ENCODE results near the gene DLG2.
A peak's percentile ranks its signal among the peaks of the same experiment; 100 is the strongest.

The DLG2 gene

DNA sequence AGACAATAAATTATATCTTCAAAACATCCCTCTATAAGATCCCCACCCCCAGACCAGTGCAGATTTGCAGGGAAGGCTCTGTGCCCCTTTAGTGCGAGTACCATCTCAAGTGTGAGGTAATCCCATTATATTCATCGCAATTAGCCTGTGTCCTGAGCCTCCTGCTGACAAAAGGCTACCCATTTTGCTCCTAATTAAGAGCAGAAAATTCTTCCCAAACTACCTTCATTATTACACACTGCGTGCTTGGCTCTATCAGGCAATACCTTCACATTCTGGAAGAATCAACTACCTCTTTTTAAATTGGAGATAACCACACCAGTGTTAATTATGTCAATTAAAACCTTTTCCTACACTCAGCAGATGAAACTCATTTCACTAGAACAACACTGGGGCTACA, 1207.5 kb downstream of the DLG2 start:
- DNase-seq = peak; percentile 43

DNA sequence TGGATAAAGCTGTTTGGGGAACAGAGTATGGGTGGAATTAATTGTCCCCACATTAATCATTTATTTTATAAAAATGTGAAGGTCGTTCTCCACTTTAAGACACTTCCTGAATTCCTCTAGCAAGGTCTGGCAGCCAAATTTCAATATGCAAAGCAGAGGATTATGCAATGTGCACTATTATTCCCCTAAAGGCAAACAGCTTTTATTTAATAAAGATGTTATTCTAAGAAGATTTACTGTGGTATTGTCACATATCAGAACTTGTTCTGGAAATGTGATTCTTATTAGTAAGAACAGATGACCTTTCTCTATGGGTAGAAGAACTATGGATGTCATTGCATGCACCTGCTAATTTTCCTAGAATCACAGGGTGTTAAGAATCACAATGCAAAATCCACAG, 1212.2 kb downstream of the DLG2 start:
- DNase-seq = no peak

DNA sequence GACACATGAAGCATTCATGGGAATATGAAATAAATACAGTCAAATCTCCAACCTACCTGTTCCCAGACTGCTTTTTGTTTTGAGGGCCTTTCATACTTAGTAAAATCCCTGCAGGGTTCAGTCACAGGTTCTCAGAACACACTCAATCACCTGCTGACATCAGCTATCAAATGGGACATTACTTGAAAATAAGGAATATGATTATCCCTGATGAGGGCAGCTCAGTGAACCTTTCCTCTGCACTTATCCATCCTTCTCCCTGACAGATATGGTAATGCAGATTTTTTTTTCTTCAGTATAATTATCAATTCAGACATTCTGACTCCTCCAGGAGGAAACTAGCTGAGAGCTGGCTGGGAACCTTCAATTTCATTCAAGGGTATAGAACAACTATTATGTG, 1213.6 kb downstream of the DLG2 start:
- no peak for DNase-seq

DNA sequence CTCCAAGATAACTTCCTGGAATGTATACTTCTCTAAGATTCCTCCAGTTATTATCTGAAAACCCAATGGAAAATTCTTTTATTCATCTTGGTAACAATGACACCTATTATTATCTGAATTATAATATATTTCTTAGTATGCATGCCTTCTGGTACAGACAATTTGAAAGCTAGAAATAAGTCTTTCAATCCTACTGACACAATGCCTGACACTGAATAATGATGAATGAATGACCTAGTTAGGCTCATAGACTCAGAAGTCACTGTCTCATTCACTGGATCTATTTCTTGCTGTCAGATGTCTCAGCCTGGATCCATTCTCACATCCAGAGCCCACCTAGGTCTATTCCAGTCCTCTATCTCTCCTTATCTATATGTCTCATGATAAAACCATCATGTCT, 1214.3 kb downstream of the DLG2 start:
- no peak for DNase-seq

DNA sequence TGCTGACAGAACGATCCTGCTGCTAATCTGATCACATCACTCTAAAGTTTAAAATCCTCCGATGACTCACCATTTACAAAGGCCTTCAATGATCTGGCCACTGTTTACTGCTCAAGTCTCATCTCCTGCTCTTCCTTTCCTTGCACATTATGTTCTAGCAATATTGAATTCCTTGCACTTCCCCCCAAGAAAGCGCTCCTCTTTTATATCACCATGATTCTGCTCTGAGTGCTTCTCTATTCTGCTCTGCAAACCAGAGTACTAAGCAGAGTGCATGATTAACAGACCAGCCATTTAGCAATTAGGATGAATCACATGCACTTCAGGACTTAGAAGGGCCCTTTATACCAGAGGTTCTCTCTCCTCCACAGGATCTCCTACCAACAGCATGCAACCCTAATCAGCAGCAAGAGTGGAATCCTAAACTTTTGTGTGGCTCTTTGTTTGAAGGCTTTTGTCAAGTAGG, 1218.2 kb downstream of the DLG2 start:
- no peak for DNase-seq

DNA sequence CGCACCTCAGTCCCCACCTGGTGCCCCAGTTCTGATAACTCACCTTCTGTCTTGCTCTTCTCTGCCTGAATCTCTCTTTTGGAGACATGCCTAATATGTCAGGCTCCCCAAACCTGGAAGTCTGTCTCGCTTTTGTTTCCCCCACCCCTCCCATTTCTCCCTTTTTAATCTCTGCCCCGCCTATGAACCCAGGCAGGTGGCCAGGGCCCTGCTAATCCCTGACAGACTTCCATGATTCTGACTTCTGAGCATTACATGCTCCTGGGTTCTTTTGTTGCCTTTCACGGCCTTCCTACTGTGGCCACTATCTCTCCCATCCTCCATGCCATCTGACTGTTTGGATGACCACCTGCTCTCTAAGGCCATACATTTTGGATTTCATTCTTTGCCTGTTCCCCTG, 1220.1 kb downstream of the DLG2 start:
- no peak for DNase-seq

DNA sequence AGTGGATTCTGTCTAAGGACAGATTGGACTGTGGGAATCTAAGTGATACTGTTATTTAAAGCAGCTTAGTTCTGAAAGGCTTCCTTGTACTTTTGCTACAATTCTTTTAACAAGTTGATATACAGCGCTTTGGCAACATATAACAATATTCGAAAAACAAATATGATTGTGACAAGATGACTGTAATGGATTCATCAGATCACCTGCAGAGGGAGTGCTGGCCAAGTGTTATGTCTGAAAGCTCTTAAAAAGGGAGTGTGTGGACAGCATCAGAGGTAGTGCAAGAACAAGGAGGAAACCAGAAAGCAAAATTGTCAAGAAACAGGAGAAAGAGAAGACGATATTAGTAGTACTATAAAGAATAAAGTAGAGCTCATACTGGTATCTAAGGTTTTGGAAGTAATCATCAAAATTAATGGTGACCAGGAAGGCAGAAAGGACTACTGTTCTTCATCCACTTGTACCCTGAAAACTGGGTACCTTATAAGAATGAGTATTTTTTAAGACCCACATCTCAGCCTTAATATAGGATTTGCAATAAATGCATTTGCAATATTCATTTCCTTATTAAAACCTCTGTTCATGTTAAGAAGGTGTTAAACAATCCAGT, 1229.0 kb downstream of the DLG2 start:
- peak; percentile 40 for DNase-seq

DNA sequence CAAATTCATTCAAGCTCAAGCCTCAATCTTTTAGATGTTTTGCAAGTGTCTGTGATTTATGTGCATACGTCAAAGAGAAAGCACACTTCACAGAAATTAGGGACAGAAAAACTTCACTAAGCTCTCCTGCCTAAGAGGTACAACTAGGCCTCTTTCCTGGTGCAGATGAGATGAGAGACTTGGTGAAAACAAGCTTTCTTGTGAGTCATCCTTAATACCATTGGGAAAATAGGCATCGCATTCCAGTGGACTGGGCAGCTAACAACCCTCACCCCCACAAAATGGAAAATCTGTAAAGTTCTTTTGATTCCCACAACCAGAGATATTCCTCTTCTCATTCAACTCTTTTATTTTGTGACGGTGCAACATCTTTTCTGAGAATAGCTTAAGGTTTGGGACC, 1230.6 kb downstream of the DLG2 start:
- DNase-seq = no peak

DNA sequence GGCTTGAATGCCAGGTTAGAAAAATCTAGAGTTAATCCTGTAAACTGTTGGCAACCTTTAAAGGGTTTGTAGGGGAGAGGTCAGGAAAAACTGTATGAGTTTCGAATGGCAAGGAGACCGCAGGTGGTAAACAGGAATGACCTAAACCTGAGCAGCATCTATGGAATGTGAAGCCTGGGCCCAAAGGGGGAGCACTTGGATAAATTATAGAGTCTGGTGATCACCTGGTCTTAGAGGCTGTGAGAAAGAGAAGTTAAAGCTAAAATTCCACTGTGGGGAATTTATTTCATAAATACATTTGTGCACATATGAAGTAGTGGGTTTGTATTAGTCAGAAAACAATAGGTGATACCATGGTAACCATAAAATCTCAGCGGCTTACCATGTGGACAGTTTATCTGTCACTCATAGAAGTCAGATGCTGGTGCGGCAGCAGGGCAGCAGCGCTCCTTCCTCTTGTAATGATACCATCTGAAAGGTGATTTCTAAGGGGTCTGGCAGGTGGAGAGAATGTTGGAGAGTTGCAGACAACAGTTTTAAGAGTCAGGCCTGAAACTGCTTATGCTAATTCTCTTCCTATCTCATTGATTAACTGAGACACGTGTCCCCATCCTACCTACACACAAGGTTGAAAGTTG, 1236.6 kb downstream of the DLG2 start:
- DNase-seq = no peak

DNA sequence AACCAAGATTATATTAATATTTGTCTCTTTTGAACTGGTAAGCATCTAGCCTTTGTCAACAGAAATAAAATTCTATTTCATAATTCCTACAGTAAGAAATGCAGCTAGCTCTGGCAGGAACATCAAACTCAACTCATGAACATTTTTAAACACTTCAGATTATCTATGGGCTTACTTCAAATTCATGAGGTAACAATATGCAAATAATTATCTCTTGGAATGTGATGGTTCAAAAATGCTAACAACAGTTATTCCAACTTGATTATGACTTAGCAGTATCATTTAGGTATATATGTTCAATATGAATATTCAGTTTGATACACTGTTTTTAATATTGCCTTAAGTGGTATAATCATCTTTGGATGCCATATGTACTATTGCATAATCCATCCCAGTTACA, 1237.4 kb downstream of the DLG2 start:
- no peak for DNase-seq

DNA sequence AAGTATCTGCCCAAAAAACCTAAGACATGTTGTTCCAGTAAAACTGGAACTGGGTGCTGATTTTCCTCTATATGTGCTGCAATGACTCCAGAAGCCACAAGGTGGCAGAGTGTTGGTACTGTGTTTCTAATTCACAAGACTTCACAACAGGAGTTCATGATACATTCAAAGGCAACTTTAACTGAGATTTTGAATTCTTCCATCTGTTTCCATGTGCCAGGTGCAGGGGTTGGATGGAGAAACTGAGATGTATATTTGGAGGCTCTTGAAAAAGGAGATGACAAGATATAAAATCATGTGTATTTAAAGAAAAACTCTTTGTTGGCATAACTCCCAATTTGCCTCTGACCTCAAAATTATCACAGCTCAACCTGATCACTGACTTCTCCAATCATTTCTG, 1242.4 kb downstream of the DLG2 start:
- peak; percentile 17 for DNase-seq

DNA sequence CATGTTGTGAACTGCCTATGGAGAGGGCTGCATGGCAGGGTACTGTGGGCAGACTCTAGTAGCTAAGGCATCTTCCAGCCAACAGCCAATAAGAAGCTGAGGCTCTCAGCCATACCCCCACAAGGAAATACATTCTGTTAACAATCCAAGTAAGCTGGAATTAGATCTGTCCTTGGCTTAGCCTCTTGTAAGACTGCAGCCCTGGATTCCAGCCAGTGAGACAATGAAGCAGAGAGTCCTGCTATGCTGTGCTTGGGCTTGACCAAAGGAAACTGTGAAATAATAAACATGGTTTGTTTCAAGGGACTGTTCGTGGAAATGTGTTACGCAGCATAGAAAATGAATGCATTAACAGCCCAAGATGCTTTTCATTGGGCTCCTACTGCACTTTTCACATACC, 1243.6 kb downstream of the DLG2 start:
- DNase-seq = no peak

DNA sequence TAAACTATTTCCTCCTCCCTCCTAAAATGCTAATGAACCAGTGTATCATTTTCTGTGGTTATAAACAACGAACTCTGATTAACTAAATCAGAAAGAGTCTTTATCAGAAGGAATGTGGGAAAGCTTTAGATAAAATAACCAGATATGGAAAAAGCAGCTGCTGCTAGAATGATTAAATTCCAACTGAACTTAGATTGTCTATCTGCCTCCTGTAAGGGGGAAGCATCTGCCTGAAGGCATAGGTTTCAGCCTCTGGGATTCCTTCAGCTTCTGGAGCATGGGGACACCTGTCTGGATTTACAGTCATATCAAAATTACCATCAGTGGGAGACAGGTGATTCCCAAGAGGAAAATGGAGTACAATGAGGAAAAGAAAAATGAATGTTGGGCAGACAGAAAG, 1245.5 kb downstream of the DLG2 start:
- DNase-seq = no peak

DNA sequence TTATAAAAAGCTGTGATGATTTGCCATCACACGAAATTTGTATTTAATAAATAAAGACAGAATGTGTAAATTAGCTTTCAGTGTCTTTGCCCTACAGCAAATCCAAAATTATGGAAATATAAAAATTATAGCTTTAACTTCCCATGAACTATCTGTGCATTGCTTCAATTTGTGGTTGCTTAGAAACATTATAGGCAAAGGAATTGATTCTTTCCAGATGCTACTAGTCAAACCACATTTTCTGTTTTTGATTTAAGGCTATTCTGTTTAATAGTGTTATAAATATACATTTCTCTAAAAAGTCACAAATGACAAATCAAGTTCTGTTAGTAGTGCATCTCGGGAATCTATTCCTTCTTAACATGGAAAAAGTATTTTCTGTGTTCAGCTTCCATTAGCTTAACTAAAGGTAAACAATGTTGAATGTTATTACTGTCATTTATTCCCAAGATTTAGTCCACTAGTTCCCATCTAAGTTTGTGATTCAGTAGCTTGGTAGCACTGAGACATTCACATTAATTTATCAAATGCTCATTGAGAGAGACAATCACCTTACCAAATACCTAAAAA, 1254.7 kb downstream of the DLG2 start:
- DNase-seq = no peak

DNA sequence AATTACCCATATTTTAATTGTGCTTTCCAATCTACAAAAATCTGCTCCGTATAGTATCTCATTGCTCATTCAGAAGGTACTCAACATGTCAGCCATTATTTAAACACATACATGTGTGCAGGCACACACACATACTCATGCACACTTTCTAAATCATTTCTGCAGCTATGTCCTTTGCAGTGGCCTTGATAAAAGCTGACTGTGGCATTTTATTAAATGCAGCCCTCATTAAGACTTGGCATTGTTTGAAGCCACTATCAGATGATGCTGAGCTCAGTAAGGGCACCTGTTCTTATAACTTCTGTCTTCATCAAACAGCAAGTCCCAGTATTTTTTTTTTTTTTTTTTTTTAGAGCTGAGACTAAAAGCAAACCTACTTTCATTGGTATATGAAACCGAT, 1269.1 kb downstream of the DLG2 start:
- no peak for DNase-seq

DNA sequence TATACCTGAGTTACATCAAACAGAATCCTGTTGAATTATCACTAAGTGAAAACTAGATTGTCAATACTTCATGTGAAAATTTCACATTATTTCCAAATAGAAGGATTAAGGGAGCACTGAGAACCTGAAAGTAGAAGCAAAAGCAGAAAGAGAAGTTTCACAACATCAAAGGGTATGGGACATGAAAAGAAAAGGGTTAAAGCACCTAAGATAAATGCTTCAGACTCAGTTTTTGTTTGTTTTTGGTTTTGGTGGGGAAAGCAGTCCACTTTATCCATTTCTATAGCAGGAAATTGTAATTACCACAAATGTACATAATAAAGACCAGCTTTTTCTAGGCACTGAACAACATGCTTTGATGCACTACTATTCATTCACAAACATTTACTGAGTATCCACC, 1271.2 kb downstream of the DLG2 start:
- DNase-seq = peak; percentile 16

DNA sequence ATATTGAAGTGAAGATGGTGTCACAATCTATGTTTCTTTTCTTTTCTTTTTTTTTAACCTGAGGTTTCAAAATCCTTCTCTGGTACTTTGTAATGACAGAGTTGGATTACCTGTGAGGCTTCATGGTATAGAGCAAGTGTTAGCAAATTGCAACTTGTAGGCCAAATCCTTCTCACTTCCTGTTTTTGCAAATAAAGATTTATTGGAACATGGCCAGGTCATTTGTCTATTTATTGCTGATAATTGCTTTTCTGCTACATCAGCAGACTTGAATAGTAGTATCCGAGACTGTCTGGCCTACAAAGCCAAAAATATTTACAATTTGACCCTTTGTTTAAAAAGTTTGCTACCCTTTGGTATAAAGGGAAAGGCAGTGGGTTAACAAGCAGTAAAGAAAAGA, 1281.5 kb downstream of the DLG2 start:
- DNase-seq = peak; percentile 3

DNA sequence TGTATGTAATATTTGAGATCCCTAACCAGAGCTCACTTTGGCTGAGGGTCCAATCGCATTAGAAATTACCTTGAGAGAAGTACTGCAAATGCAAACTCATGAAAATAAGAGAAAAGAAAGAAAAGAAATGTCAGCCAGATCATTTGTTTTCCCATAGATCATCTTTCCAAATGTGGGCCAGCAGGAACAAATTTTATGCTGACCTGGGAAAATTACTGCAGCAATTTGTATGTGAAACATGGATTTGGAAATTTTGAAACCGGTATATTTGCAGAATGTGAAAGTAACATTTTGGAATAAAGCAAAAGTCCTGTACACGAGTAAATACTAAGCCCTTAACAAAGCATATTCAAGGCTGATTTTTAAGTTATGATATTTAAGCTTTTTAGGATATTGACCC, 1282.1 kb downstream of the DLG2 start:
- no peak for DNase-seq

DNA sequence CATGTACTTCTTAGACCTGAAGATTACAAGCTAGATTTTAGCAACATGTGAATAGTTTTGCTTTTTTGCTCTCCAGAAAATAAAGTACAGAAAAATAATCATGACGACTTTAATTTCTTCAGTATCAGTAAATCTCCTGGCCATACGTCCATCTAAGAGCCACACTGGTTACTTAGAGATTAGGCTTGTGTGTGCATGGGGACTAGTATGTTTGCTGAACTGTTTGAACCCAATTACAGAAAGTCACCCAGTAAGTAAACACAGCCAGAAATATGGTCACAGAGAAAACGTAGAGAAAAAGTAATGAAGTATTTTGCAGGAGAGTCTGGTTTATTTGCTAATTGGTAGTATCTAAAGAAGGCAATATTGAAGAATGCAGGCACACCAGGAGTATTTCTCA, 1287.3 kb downstream of the DLG2 start:
- no peak for DNase-seq

DNA sequence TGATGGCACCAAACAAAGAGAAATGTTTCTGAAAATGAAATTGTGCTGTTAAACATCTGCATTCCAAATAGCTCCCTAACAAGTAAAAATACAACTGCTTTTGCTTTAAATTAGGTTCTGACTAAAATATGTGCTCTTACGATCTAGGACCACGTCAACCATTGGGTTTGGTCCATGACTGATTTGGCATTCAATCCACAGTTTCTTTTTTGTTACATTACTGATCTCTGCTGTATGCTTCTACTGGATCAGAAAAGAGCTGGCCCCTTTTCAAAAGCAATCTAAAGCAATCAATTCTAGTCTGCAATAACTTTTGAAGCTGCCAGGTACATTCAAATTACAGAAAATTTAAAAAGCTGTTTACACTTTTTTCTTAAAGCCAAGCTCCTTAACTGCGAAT, 1293.9 kb downstream of the DLG2 start:
- DNase-seq = no peak

DNA sequence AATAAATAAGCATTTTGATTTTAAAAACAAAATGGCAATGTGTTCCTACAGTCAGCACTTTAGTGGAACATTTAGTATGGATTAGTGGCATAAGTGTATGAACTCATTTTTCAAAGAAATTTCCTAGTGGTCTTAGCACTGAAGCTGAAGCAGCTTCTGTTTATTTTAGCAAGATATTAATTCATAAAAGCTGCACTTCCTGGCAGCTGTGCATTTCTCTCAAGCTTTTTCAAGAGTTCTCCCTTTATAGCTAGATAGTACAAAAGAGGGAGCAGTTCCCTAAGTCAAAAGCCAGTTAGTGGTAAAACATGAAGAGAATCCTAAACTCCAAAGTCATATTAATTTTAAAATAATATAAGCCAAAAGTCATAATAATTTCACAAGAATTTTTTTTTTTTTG, 1304.9 kb downstream of the DLG2 start:
- no peak for DNase-seq

DNA sequence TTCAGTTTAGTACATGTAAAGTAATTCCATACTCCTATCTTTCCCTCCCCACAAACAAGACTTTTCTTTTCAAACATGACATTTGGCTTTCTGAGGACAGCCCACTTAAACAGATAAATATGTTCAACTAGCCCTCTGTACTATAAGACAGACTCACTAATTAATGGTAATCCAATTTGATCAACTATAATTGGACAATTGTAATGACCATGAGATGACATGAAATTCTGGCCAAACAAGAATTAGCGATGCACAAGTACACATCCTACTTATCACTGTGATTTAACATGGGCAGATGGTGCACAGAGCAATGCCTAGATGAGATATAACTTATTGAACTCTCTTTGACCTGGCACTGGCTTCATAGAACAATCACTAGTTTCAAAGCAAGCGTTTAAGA, 1307.3 kb downstream of the DLG2 start:
- DNase-seq = no peak

DNA sequence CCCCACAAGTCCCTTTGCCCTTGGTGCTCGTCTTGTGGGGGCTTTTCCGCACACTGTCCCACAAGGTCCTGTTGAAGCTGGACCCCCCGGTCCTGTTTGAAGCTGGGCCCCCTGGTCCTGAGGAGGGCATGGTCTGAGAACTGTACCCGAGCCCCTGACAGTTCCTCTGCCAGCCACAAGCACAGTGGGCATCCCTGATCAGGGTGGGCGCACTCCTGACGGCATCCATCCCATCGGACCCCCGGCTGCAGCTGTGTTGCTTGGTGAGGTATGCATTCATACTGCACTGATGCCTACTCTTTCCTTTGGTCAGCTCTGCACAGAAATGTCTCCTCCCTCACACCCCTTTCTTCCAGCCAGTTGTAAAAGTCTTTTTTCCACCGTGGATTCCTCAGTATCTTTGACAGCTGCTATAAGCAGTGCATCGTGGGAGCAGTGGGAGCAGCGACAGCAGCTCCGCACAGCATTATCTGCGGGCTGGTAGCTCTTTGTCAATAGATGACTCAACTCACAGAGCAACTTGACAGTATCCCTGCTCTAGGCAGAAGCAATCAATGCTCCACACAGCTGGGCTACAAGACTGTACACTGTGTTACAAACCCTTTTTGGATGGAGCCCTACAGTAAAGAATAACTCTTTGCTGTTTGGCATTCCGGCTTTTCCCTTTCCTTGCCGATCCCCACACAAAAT, 1310.1 kb downstream of the DLG2 start:
- DNase-seq = no peak

DNA sequence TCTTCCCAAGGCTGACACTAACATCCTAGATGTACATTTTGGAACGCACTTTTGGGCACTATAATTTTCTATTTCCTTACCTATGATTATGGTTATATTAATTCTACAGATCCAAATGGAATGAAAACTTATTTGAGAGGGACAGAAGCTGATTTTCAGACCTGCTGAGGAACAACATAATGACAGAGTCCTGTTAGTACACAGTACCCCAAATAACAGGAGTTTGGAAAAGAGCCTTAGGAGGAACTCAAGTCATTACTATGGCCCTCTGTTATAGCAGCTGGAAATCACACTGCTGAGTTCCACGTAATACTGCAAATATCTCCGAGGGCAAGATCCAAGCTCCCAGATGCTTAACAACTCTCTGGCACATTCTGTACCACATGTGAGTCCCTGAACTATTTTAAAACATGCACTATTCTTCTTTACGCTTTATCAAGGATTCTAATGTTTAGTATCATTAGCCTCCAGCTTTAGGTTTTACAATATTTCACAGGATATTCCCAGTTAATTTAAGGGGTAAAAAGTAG, 1313.2 kb downstream of the DLG2 start:
- DNase-seq = no peak

All from NCI-H774 (cell line).